ENCODE data around the gene PRDX2.

- TF ChIP-seq, protein P1, sequence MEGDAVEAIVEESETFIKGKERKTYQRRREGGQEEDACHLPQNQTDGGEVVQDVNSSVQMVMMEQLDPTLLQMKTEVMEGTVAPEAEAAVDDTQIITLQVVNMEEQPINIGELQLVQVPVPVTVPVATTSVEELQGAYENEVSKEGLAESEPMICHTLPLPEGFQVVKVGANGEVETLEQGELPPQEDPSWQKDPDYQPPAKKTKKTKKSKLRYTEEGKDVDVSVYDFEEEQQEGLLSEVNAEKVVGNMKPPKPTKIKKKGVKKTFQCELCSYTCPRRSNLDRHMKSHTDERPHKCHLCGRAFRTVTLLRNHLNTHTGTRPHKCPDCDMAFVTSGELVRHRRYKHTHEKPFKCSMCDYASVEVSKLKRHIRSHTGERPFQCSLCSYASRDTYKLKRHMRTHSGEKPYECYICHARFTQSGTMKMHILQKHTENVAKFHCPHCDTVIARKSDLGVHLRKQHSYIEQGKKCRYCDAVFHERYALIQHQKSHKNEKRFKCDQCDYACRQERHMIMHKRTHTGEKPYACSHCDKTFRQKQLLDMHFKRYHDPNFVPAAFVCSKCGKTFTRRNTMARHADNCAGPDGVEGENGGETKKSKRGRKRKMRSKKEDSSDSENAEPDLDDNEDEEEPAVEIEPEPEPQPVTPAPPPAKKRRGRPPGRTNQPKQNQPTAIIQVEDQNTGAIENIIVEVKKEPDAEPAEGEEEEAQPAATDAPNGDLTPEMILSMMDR (IDR thresholded peaks at IDR 0.05; ENCODE audit: low read depth, low read length) = no peak
- TF ChIP-seq EZH2phosphoT487 (IDR thresholded peaks at IDR 0.05; ENCODE audit: low read depth) = no peak
Measured at GRCh38 chr19:12767150-12767549, 34.5 kb downstream of the PRDX2 start.
